ENCODE data around the gene FBXO17. TPM values are rescaled to one million over a fixed set of nuclear protein-coding genes. Genes with fewer than 3 reads are reported as not detected.

FBXO17 gene
- total RNA-seq, 3 donors from 2014 or later: 14.2 to 67.2 (median 28.5) TPM

DNA sequence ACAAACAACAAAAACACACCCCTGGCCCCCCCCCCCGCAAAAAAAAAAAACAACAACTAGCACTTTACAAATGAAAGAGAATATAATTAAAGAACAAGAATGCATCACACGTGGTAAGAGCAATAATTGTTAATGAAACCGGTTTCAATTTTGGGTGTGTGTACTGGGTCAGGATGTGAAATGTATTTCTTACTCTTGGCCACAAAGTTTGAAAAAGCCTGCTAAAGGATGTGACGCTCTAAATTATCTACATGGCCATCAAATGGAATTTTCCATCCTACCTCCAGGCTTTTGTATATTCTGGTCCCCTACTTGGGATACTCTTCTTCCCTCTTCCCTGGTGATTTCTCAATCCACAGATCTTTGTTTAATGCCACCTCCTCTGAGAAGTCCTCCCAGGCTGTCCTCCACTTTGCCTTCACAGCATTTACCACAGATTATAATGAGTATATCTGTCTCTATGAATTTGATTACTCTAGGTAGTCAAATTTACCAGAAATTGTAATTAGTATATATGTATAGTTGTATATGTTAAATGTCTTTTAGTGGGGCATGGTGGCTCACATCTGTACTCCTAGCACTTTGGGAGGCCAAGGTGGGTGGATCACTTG, 47.0 kb downstream of the FBXO17 start:
- Histone ChIP-seq H3K36me3 (no peaks in the 10 kb centered on the region), H3K9me3 (no peaks in the 10 kb centered on the region), H3K27ac (no peak overlapping the region), H3K4me3 (no peak overlapping the region), H3K4me1 (peaks cover 0 to 8% of the 10 kb centered on the region in 2 donors), H3K27me3 (no peaks in the 10 kb centered on the region)
- TF ChIP-seq POLR2A (IDR thresholded peaks at IDR 0.05) (no peak), POLR2AphosphoS5 (IDR thresholded peaks at IDR 0.05) (no peak), CTCF (IDR thresholded peaks at IDR 0.05) (no peak)
- DNase-seq (ENCODE audit: low spot score in 2 of 2): no peak
- intact Hi-C loops (cut with DNase I; ENCODE audit: low total_unique reads): no loop called here

- no peak for DNase-seq (ENCODE audit: low spot score in 2 of 2)
- no peak overlapping the region for H3K4me3 ChIP-seq
- H3K9me3 ChIP-seq: no peaks in the 10 kb centered on the region
- no peaks in the 10 kb centered on the region for H3K36me3 ChIP-seq
- no peaks in the 10 kb centered on the region for H3K27me3 ChIP-seq
- intact Hi-C loops (cut with DNase I; ENCODE audit: low total_unique reads): no loop called here
- no peak overlapping the region for H3K27ac ChIP-seq
- no peak for TF ChIP-seq CTCF (IDR thresholded peaks at IDR 0.05)
- no peak for TF ChIP-seq POLR2A (IDR thresholded peaks at IDR 0.05)
- no peak for TF ChIP-seq POLR2AphosphoS5 (IDR thresholded peaks at IDR 0.05)
- no peaks in the 10 kb centered on the region for H3K4me1 ChIP-seq
Observed at GRCh38 chr19:38924388-38924787, 51.2 kb downstream of the FBXO17 start.

- intact Hi-C loops (cut with DNase I; ENCODE audit: low total_unique reads): no loop called here
- H3K9me3 ChIP-seq: no peaks in the 10 kb centered on the region
- H3K4me1 ChIP-seq: no peaks in the 10 kb centered on the region
- H3K27me3 ChIP-seq: no peaks in the 10 kb centered on the region
- H3K36me3 ChIP-seq: no peaks in the 10 kb centered on the region
- H3K27ac ChIP-seq: no peak overlapping the region
- TF ChIP-seq POLR2A (IDR thresholded peaks at IDR 0.05) (no peak), POLR2AphosphoS5 (IDR thresholded peaks at IDR 0.05) (no peak), CTCF (IDR thresholded peaks at IDR 0.05) (no peak)
- no peak for DNase-seq (ENCODE audit: low spot score in 2 of 2)
- no peak overlapping the region for H3K4me3 ChIP-seq
Observed at GRCh38 chr19:38922482-38922881, 53.1 kb downstream of the FBXO17 start.

- H3K36me3 ChIP-seq: no peaks in the 10 kb centered on the region
- no peak for DNase-seq (ENCODE audit: low spot score in 2 of 2)
- H3K9me3 ChIP-seq: no peaks in the 10 kb centered on the region
- TF ChIP-seq POLR2A (IDR thresholded peaks at IDR 0.05) (no peak), CTCF (IDR thresholded peaks at IDR 0.05) (no peak)
- H3K27ac ChIP-seq: no peak overlapping the region
- intact Hi-C loops (cut with DNase I; ENCODE audit: low total_unique reads): no loop called here
- no peaks in the 10 kb centered on the region for H3K4me1 ChIP-seq
- no peaks in the 10 kb centered on the region for H3K27me3 ChIP-seq
- no peak overlapping the region for H3K4me3 ChIP-seq
Observed at GRCh38 chr19:38921420-38922274, 53.9 kb downstream of the FBXO17 start.
